GM19351 (cell line): ENCODE measurements around the gene SRPRA.
A peak's percentile ranks its signal among the peaks of the same experiment; 100 is the strongest.
"Not testable (repeated sequence)": the region's sequence is repeated elsewhere in the genome, so short reads cannot be mapped to it uniquely, and the experiment has no call there.

Source experiments
- ATAC-seq: cut with Tn5 transposase; IDR thresholded peaks from one replicate; pipeline ENCODE4 v1.9.1; 2021; ENCODE audit warnings: mild to moderate bottlenecking, moderate library complexity; ENCODE audit not compliant: unreplicated experiment

The SRPRA gene

DNA sequence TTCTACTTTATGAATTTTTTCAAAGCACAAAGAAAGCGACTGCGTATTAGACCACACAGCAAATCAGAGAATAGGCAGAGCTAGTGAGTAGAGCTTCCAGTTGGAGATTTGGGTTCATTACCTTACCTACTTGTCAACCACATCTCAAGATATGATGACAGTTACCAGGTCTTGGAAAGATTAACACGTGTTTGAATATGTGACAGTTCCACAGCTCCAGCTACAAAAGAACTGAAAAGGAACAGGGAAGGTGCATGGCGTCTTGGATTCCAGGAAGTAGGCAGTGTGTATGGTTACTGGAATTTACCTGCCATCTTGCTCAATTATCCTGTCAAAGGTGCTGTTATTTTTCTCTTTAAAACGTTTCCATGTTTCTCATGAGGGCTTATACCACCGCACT, 19.5 kb upstream of the SRPRA start:
- no peak for ATAC-seq

DNA sequence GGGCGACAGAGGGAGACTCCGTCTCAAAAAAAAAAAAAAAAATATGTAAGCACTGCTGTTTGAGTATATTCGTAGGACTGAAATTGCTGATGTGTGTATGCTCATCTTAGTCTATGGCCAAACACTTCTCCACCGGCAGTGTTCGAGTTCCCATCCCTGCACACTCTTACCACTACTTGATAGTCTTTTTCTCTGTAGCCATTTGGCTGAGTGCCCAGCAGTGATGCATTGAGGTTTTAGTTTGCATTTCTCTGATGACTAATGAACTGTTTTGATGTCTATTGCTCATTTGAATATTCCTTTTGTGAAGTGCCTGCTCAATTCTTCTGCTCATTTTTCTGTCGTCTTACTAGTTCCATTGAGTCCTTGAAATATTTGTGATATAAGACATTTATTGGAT, 16.1 kb upstream of the SRPRA start:
- ATAC-seq: peak; percentile 63

DNA sequence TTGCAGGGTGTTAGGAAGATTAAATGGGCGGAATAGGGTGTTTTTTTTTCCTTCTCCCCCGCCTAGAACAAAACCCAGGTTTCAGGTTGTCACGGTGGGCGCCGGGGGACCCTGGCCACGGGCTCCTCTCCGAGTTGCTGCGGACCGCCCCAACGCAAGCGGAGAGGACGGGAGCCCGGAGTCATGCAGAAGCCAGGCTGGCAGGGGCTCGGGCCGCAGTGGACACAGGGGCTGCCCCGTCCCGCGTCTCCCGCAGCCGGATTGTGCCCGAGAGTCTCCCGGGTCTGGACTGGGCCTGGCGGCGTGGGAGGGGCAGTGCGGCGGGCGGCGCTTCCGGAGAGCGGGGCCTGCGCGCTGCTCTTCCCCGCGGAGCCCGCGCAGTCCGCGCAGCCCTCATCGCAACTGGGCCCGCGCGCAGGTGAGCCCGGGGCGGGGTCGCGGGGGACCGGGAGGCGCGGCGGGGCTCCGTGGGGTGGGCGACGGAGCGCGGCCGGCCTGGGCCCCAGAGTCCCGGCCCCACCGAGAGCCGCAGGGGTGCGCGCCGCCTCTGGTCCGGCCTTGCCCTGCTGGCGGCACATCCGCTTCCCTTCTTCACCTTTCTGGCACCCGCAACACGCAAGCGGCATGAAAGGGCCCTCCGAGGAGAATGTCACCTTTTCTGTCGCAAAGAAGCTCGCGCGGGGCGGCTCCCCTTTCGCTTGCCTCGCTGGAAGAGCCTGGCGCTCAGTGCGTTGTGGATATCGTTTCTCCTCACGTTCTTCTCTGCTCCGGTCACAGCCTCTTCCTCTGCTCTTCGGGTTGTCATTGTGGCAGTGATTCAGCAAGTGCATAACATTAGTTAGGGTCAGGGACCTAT, 14.3 kb upstream of the SRPRA start, which contains the start of gene TIRAP:
TIRAP (plus strand) TSS at position 358 of the 856 bp plus-strand sequence. CDS start 7,802 bp downstream, outside the sequence.
- ATAC-seq: peak; percentile 60

DNA sequence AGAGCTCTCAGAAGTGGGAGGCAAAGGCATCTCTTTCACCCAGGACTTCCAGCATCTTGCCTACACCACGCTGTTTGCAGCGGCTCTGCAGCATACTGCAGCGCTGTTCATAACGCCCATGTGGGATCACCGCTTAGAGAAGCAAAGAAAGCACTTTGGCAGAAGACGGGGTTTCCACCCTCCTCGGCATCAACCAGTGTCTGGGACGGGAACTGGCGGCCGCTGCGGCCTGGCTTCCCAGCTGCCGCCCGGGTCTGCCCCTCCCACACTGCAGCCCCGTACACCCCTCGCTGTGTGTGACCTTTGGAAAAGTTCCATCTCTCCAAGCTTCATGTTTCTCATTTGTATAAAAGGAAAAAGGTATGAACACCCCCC, 13.7 kb upstream of the SRPRA start:
- no peak for ATAC-seq

DNA sequence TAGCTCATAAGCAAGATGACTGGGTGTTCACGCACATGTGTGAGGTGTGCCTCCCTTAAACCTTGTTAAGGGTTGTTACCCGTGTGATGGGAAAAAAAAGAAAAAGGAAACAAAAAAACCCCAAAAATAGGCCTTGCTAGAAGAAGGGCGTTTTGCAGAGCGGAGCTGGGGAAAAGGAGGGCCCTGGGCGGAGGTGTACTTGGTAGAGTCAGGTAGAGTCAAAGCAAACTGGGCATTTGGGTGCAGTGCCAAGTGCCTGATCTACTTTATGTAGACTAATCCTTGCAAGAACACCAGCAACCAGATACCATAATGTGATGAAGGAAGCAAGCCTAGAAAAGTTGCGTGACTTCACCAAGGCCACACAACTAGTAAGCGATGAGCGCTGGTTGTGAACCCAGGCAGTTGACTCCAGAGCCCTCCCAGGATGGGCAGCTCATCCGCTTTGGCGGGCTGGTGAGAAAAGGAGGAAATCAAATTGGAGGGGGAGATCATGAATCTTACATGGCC, 13.0 kb upstream of the SRPRA start:
- no peak for ATAC-seq

DNA sequence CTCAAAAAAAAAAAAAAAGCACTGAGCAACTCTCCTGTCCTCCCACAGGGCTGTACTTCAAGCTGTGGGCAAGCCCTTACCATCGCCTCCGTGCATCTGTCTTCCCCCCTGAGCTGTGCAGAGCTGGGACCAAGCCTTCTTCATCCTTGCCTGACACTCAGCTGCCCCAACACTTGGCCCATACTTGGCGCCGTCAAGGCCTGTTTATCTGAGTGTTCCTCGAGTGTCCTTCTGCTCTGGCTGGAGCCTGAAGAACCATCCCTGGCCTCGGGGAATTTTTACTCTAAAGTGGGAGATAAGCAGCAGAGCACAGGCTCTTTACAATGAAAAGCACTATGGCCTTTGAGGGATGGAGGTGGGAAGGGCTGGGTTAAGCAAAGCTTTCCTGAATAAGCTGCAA, 12.6 kb upstream of the SRPRA start:
- no peak for ATAC-seq

DNA sequence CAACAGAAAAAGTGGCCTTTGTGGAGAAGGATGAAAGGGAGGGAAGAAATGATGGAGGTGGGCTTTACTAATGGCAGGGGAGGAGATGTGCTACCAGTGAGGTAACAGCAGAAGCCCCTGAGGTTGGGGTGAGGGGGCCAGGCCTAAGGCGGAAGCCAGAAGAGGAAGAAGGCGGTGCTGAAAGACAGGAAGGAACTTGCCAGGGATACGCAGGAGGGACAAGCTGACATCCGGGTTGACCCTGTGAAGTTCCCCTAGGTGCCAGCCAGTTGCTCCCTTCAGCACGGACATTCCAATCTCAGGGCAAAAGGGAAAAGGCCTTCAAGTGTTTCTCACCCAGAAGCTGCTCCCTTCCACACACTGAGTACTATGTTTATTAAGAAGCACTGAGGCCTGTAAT, 11.9 kb upstream of the SRPRA start:
- ATAC-seq: no peak

DNA sequence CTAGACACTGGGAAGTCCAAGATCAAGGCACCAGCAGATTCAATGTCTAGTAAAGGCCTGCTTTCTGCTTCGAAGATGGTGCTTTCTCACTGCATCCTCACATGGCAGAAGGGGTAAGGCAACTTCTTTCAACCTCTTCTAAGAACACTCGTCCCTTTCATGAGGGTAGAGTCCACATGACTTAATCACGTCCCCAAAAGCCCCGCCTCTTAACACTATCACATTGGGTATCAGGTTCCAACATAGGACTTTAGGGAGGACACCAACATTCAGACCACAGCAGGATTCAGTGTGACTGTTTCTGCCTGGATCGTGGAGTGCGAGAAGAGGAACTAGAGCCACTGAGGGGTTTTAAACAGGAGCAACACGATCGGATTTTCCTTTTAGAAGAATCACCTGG, 10.5 kb upstream of the SRPRA start:
- ATAC-seq: no peak

DNA sequence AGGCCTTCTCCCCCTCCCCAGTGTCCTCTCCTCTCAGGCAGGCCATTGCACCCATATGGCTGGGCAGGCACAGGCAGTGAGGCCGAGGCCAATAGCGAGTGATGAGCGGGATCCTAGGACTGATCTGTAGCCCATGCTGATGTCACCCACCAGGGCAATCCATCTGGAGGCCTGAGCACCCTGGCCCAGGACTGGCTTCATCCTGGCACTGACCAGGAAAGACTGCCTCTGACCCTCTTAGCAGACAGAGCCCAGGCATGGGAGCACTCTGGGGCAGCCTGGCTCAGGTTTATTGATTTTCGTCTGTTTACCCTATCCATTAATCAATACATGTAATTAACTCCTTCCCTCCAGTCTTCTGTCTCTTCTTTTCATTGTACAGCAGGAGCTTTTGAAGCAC, 9.1 kb upstream of the SRPRA start:
- ATAC-seq: no peak

DNA sequence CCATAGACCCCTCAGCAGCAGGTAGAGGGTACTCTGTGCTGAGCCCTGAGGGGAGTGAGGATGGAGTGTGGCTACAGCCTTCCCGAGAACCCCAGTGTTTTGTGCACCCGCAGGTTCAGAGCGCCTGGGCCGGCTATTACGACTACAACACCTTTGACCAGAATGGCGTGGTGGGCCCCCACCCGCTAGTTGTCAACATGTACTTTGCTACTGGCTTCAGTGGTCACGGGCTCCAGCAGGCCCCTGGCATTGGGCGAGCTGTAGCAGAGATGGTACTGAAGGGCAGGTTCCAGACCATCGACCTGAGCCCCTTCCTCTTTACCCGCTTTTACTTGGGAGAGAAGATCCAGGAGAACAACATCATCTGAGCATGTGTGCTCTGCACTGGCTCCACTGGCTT, 8.6 kb upstream of the SRPRA start:
- no peak for ATAC-seq

DNA sequence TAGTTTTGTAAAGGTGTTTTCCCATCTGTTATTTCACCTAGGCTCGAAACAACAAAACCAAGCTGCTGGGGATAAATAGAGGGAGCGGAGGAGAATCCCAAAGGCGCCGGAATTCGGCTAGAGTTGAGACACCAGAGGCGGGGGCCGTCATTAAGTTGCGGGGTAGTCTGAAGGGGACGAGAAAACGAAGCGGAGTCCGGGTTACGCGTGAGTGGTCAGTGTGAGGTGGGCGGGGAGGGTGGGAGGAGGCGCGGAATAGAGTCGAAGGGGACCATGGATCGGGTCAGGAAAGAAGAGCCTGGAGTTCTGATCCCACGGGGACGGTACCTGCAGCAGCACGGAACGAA, 361 bp downstream of the SRPRA start:
- ATAC-seq: no peak

DNA sequence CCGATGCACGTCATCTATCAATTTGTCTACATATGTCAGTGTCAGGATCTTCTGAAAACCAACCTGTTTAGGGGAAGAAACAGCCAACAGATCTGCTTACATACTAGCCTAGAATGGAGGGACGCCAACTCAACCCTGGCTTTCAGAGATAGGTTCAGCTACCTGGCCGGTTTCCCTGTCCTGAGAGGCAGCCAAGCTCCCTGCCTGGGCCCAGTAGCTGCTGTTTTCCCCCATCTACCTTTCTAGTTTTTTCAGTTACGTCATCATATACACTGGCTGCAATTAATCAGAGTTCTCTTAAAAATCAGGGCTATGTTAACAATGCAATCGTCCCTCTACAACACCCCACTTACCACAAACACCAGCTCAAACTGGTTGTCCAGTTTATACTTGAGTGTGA, 1.0 kb downstream of the SRPRA start:
- ATAC-seq: no peak

DNA sequence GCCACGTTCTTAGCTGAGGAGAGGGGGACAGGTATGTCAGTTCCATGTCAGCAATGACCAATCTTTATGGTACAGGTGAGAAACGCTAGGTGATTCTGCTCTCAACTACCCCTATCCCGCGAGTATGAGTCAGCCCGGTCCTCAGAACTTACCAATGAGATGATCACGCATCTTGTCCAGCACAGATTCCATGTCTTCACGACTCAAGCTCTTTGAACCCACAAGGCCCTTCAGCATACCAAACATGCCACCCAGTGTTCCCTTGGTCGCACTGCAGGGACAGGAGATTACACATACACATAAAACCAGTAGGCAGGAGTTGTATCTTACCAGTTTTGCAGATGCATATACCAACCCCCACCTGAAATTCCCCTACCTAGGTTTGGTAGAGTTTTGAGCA, 2.9 kb downstream of the SRPRA start:
- no peak for ATAC-seq

DNA sequence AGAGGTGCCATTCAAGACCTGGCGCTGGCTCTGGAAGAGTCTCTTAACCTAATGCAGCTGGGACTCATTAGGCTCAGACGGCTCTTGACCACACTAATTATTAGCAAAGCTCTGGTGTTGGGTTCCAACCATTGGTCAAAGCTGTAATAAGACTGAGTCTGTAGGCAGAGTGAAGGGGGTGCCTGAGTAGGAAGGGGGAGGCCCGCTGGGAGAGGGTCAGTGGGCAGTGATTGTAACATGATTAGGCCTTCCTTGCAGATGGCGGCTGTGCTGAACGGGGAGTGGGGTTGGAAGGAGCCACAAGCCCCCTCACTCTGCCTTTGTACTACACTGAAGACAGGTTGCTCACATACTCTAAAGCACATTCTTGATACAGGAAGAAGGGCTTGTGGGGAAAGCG, 5.2 kb downstream of the SRPRA start:
- no peak for ATAC-seq

DNA sequence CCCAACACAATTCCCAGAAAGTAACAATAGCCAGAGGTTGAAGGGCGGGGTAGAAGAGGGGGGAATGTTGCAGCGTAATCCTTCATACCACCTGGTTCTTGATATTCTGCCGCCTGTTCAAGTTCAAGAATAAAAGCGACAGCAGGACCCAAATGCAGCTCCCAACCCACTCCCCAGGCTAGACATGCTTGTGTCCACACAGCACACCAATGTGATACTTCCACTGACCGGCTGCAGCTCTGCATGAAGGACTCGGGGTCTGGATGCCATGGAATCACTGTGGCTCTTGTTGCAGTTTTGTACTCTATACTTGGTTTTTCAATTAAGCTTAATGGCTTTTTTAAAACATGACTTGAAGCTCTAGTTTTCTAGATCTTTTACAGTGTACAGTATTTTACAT, 6.5 kb downstream of the SRPRA start:
- no peak for ATAC-seq

DNA sequence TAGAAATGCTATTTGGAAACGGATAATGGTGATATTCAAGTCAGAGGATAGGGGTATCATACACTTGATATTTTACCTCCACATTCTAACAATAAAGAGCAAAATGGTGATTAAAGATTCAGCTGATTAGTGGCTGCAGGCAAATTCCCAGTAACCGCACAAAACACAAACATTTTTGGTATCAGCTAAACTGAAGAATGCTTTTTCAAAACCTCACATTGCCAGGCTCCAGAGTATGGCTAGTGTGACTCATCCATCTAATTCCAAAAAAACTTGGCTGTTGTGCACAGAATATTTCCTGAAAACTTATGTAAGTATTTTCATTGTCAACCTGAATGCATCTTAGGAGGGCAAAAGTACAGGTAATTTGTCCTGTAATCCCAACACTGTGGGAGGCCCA, 10.9 kb downstream of the SRPRA start:
- no peak for ATAC-seq

DNA sequence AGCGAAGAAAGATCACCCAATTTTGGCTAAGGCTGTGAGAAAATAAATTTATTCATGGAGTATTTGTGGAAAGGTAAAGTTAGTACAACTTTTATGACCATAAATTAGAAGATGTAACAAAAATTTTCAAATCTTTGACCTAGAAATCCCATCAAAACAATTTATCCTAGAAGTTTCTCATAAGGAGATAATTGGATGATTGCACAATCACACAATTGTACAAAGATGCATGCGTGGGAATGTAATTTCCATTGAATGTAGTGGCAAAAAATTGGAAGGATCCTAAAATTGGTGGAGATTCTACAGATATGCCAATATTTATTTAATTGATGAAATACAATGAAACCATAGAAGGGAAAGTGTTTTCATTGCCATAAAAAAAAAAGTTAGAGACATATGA, 11.6 kb downstream of the SRPRA start:
- ATAC-seq: no peak

DNA sequence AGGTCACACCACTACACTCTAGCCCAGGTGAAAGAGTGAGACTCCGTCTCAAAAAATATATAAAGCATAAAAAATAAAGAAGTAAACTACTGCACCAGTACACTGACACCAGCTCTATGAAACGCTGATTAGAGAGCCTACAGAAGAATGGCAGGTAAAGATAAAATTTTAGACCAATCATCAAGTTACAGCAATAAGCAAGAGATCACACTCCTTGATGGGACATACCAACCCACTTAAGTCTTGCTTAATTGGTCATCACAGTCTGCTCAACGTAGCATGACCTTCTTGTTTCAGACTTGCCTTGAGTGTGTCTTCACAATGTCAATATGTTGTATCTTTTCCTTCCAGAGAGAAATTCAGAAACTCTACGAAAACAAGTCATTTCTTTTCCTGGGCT, 12.5 kb downstream of the SRPRA start:
- no peak for ATAC-seq

DNA sequence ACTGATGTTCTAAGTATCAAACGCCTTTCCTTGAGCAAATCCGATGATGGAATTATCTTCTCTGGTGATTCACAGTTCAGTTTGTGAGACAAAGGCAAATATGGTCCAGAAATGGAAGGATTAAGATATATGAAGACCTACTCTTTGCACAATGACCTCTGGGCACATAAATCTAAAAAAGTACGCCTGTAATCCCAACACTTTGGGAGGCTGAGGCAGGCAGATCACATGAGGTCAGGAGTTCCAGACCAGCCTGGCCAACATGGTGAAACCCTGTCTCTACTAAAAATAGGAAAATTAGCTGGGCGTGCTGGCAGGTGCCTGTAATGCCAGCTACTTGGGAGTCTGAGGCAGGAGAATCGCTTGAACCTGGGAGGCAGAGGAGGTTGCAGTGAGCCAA, 13.2 kb downstream of the SRPRA start:
- not testable (repeated sequence) for ATAC-seq

DNA sequence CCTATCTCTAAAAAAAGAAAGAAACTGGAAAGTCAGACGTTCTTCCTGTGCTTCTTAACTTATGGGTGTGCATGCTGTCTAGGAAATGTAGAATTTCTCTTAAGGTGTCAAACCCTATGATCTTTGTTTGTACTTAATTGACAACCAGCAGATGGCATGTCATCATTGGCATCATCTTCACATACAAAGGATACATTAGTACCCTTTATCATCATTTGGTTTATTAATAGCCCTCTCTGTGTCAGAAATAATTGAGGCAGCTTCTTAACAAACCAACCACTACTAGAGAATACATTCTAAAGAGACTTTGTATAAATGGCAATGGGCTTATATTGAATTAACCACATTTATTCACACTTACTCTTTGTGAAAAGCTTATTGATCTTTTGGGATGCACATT, 13.9 kb downstream of the SRPRA start:
- no peak for ATAC-seq

DNA sequence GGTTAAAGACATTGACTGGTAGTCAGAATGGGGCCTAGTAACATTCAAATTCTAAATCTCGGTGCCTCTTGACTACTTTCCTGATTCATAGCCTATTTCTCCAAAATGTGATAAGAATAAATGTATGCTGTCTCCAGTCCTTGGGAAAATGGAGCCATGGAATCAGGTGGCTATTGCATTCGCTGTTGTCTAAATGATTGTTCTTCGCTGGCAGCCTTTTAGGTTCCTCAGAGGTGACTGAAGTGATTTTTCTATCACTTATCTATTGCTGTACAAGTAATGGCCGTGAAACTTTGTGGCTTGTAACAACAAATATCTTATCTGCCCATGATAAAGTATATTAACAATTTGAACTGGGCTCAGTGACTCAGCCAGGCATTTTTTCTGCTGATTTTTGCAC, 15.4 kb downstream of the SRPRA start:
- no peak for ATAC-seq

DNA sequence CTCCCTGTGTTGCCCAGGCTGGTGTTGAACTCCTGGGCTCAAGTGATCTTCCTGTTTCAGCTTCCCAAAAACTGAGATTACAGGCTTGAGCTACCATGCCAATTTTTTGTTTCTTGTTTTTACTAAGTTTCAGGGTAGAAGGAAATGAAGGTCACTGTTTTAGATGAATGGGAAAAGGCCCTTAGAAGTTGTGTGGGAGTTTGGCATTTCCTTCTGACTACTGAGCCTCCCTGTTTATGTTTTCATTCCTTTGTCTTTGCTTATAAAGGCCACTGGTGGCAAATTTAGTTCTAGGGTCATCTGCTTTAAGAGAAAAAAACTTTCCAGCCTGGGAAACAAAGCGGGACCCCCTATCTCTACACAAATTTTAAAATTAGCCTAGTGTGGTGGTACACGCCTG, 22.1 kb downstream of the SRPRA start:
- no peak for ATAC-seq

DNA sequence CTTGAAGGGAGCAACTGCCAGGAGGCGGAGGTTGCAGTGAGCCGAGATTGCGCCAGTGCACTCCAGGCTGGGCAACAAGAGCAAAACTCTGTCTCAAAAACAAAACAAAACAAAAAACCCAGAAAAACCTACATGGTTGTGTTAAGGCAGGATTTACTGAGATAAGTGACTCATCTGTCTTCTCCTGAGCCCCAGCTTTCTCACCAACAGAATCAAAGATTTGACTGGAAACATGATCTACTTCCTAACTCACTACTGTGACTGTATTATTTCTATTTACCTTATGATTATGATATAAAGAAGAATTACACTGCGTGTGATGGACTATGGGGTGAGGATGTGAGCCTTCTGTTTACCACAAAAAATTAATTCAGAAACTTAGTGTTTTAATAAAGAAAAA, 35.3 kb downstream of the SRPRA start:
- ATAC-seq: no peak
